BE2C (cell line): ENCODE measurements around the gene NAGPA.

Source experiments
- DNase-seq: peaks from one replicate; pipeline ENCODE4 v3.0.0-alpha.2; 2020
- H3K27me3 ChIP-seq: fragments of 250-450 bp; sonication (Bioruptor Pico); 2 replicates; pipeline ENCODE4 v1.5.1; 2020; ENCODE audit warnings: mild to moderate bottlenecking
- H3K36me3 ChIP-seq: fragments of 250-450 bp; sonication (Bioruptor Pico); 2 replicates; pipeline ENCODE4 v1.5.1; 2020; ENCODE audit warnings: mild to moderate bottlenecking
- H3K4me1 ChIP-seq: fragments of 250-450 bp; sonication (Bioruptor Pico); 2 replicates; pipeline ENCODE4 v1.5.1; 2020
- H3K4me3 ChIP-seq: 2 replicates; pipeline ENCODE4 v1.5.1; 2011; ENCODE audit warnings: low read depth, low read length
- H3K9me3 ChIP-seq: fragments of 250-450 bp; sonication (Bioruptor Pico); 2 replicates; pipeline ENCODE4 v1.5.1; 2020
- CTCF ChIP-seq: IDR thresholded peaks from 2 replicates; pipeline ENCODE4 v1.5.1; 2012; ENCODE audit warnings: mild to moderate bottlenecking, low read depth, low read length

The NAGPA gene

DNA sequence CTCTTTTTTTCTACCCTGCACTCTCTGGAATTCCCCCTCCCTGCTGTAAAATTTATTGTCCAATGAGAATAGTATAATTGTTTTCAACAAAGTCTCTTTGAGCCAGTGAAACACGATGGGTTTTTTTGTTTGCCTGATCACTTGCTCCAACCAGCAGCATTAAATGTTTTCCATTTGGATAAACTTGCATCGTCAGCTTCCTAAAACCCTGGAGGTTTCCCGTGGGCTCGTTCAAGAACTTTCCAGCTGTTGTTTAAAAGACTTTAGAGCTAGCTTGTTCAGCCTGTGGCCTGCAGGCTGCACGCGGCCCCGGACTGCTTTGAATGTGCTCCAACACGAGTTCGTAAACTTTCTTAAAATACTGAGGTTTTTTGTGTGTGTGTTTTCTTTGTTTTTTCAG lies 14.9 kb downstream of the NAGPA start:
- no peak overlapping the region for H3K4me3 ChIP-seq
- no peaks in the 10 kb centered on the region for H3K9me3 ChIP-seq
- no peak for DNase-seq
- H3K4me1 ChIP-seq = no peaks in the 10 kb centered on the region
- H3K36me3 ChIP-seq = no peaks in the 10 kb centered on the region
- peaks cover 35% of the 10 kb centered on the region for H3K27me3 ChIP-seq
- TF ChIP-seq CTCF = no peak

DNA sequence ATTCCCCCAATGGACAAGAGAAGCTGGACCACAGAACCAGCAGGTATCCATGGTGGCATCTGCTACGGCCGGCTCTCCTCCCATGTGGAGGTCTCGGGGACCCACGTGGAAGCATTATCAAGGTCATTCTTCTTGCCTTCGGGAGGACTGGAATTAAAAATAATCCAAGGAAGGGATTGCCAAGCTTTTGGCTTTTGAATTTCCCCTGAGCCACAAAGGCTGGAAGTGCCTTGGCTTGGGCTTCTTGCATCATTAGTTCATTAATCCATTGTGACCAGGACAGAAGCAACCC lies 16.1 kb downstream of the NAGPA start:
- no peaks in the 10 kb centered on the region for H3K9me3 ChIP-seq
- no peak for DNase-seq
- TF ChIP-seq CTCF = no peak
- H3K27me3 ChIP-seq = peaks cover 25% of the 10 kb centered on the region
- no peaks in the 10 kb centered on the region for H3K36me3 ChIP-seq
- no peaks in the 10 kb centered on the region for H3K4me1 ChIP-seq
- no peak overlapping the region for H3K4me3 ChIP-seq

DNA sequence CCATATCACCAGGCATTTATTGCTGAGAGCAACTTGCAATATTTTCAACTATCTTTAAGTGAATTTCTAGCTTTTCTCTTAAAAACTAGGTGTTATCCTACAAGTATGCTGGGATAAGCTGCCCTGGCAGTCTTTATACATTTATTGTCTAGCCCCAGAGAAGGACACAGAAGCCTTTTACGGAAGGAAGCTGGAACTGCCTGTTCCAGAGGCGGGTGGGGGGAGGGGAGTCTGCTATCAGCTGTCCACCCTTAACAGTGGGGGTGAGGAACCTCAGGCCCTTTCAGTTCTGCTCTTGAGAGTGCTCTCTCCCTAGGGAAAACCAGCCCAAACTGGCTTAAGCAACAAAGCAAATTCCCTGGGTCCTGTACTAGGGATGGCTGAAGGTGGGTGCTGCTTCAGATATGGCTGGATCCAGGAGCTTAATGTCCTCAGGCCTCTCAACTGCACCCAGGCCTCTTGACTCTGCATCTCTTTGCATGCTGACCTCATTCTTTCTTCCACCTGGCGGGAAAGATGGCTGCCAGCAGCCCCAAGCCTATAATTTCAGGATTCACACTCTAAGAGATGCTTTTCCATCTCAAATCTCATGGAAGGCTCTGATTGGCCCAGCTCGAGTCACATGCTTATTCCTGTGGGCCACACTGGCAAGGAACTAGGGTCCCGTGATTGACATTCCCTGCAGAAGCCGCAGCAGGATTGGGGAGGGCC lies 16.6 kb downstream of the NAGPA start:
- Histone ChIP-seq H3K36me3 (no peaks in the 10 kb centered on the region), H3K4me1 (no peaks in the 10 kb centered on the region), H3K4me3 (no peak overlapping the region), H3K27me3 (peaks cover 23% of the 10 kb centered on the region), H3K9me3 (no peaks in the 10 kb centered on the region)
- DNase-seq = no peak
- no peak for TF ChIP-seq CTCF

DNA sequence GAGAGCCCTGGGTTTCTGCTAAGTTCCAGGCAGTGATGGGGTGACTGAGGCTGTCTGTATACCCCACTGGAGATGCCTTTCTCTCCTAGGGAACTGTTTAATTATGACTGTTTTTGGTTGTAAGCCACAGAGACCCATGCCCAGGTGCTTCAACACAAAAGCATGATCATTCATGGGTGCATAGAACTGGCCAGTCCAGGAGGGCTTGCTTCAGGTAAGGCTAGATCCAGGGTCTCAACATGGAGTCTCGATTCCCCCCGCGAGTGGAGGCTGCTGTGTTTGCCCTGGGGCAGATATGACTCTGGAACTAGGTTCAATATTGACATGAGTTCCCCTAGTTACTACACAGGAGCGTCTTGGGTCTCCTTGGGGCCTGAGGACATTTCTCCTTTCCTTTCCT lies 17.8 kb downstream of the NAGPA start:
- no peak for DNase-seq
- H3K4me1 ChIP-seq = no peaks in the 10 kb centered on the region
- H3K27me3 ChIP-seq = peaks cover 33% of the 10 kb centered on the region
- no peaks in the 10 kb centered on the region for H3K9me3 ChIP-seq
- no peak overlapping the region for H3K4me3 ChIP-seq
- H3K36me3 ChIP-seq = no peaks in the 10 kb centered on the region
- TF ChIP-seq CTCF = no peak

DNA sequence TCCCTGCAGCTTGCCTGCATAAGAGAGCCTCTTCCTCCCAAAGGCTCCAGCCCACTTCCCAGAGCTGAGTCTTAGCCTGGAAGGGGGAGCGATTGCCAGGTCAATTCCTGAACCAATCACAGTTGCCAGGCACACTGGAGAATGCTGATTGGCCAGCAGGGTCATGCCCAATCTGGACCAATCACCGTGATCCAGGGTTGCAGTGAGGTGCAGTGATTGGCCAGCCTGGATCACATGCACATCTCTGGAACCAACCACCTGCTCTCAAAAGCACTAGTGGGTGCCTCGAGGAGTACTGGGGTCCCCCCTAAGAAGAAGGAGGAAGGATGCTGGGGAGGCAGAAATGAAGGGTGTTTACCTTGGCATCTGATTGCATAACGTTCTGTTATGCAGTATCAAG lies 18.4 kb downstream of the NAGPA start:
- no peak for TF ChIP-seq CTCF
- no peaks in the 10 kb centered on the region for H3K4me1 ChIP-seq
- H3K9me3 ChIP-seq = no peaks in the 10 kb centered on the region
- DNase-seq = peak; percentile 43
- peaks cover 33% of the 10 kb centered on the region for H3K27me3 ChIP-seq
- H3K4me3 ChIP-seq = no peak overlapping the region
- no peaks in the 10 kb centered on the region for H3K36me3 ChIP-seq

DNA sequence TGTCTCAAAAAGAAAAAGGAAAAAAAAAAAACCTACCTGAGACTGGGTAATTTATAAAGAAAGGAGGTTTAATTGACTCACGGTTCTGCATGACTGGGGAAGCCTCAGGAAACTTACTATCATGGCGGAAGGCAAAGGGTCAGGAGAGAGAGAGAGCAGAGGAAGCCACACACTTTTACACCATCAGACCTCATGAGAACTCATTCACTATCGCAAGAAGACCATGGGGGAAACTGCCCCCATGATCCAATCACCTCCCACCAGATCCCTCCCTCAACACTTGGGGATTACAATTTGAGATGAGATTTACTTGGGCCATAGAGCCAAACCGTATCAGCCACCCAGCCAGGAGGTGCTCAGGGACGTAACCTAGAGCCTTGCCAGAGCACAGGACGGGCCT lies 20.8 kb downstream of the NAGPA start:
- no peak for DNase-seq
- no peaks in the 10 kb centered on the region; the same call in 1 of the 2 replicates for H3K9me3 ChIP-seq
- H3K36me3 ChIP-seq = no peaks in the 10 kb centered on the region
- H3K4me1 ChIP-seq = no peaks in the 10 kb centered on the region
- H3K27me3 ChIP-seq = peaks cover 40% of the 10 kb centered on the region
- TF ChIP-seq CTCF = no peak
- H3K4me3 ChIP-seq = no peak overlapping the region
